ENCODE data around the gene FGFRL1.

DNA sequence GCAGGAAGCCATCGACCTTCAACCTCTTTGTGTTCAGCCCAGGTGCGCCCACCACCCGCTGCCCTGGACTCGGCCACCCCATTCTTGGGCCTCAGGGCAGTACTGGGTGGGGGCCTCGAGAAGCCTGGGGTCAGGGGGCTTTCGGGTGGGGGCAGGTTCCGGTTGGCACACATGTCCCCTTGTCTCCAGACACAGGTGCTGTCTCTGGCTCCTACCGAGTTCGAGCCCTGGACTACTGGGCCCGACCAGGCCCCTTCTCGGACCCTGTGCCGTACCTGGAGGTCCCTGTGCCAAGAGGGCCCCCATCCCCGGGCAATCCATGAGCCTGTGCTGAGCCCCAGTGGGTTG, 7.4 kb upstream of the FGFRL1 start:
- TF ChIP-seq, protein P1, sequence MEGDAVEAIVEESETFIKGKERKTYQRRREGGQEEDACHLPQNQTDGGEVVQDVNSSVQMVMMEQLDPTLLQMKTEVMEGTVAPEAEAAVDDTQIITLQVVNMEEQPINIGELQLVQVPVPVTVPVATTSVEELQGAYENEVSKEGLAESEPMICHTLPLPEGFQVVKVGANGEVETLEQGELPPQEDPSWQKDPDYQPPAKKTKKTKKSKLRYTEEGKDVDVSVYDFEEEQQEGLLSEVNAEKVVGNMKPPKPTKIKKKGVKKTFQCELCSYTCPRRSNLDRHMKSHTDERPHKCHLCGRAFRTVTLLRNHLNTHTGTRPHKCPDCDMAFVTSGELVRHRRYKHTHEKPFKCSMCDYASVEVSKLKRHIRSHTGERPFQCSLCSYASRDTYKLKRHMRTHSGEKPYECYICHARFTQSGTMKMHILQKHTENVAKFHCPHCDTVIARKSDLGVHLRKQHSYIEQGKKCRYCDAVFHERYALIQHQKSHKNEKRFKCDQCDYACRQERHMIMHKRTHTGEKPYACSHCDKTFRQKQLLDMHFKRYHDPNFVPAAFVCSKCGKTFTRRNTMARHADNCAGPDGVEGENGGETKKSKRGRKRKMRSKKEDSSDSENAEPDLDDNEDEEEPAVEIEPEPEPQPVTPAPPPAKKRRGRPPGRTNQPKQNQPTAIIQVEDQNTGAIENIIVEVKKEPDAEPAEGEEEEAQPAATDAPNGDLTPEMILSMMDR (IDR thresholded peaks at IDR 0.05): no peak
- TF ChIP-seq HOXB5 (CRISPR knock-in tag; IDR thresholded peaks at IDR 0.05) (no peak), RCOR1 (IDR thresholded peaks at IDR 0.05; ENCODE audit: low read depth, low read length) (no peak), BHLHE40 (IDR thresholded peaks at IDR 0.05; ENCODE audit: low read depth, low read length) (no peak), JUN (IDR thresholded peaks at IDR 0.05) (no peak), FOSL2 (IDR thresholded peaks at IDR 0.05) (no peak), FOSL2 (CRISPR knock-in tag; IDR thresholded peaks at IDR 0.05) (no peak), ESRRA (IDR thresholded peaks at IDR 0.05; ENCODE audit: borderline replicate concordance, low read length) (no peak), SMC3 (IDR thresholded peaks at IDR 0.05) (no peak), JUNB (IDR thresholded peaks at IDR 0.05) (no peak)
